Neural cell (in vitro differentiated cells): ENCODE data around the gene KRT82. TPM values are rescaled to one million over a fixed set of nuclear protein-coding genes. Genes with fewer than 3 reads are reported as not detected.

Experiments used
- H2AFZ ChIP-seq: fragments of 200-600, 300-800 bp; sonication (generic), shearing (Covaris generic); 2 replicates; pipeline ENCODE4 v1.6.0; 2014; ENCODE audit warnings: low read depth, mild to moderate bottlenecking, antibody characterized with exemption, low read length, moderate library complexity
- H3F3A ChIP-seq: fragments of 200-600 bp; shearing (Covaris generic); 2 replicates; pipeline ENCODE4 v1.6.1; 2016; ENCODE audit warnings: mild to moderate bottlenecking, moderate library complexity, mixed read lengths, antibody characterized with exemption, low read length; ENCODE audit not compliant: insufficient read depth, poor library complexity, severe bottlenecking
- H3K27ac ChIP-seq: fragments of 200-600, 300-800 bp; sonication (generic), shearing (Covaris generic); 2 replicates; pipeline ENCODE4 v1.5.1; 2014; ENCODE audit warnings: mild to moderate bottlenecking, low read length, moderate library complexity
- H3K27me3 ChIP-seq: fragments of 300-800, 200-600 bp; sonication (generic), shearing (Covaris generic); 2 replicates; pipeline ENCODE4 v1.6.0; 2014; ENCODE audit warnings: mild to moderate bottlenecking, low read depth, low read length, moderate library complexity; ENCODE audit not compliant: insufficient read depth
- H3K36me3 ChIP-seq: fragments of 300-800, 200-600 bp; sonication (generic), shearing (Covaris generic); 2 replicates; pipeline ENCODE4 v1.5.1; 2014; ENCODE audit warnings: mild to moderate bottlenecking, antibody characterized with exemption, low read length, moderate library complexity; ENCODE audit not compliant: insufficient read depth
- H3K4me2 ChIP-seq: fragments of 300-800, 200-600 bp; sonication (generic), shearing (Covaris generic); 2 replicates; pipeline ENCODE4 v1.6.0; 2014; ENCODE audit warnings: mild to moderate bottlenecking, low read length
- H3K4me3 ChIP-seq: fragments of 300-800, 200-600 bp; sonication (generic), shearing (Covaris generic); 2 replicates; pipeline ENCODE4 v1.5.1; 2014; ENCODE audit warnings: mild to moderate bottlenecking, low read length, moderate library complexity
- H3K79me2 ChIP-seq: fragments of 200-600 bp; shearing (Covaris generic); replicated peaks from 2 replicates; pipeline ENCODE4 v1.6.0; 2014; ENCODE audit warnings: mild to moderate bottlenecking, low read length, moderate library complexity; ENCODE audit not compliant: insufficient read depth
- H3K9ac ChIP-seq: fragments of 300-800, 200-600 bp; sonication (generic), shearing (Covaris generic); 2 replicates; pipeline ENCODE4 v1.6.1; 2016; ENCODE audit warnings: mild to moderate bottlenecking, low read length, mixed read lengths
- H3K9me2 ChIP-seq: fragments of 200-600 bp; shearing (Covaris generic); 2 replicates; pipeline ENCODE4 v1.6.1; 2016; ENCODE audit warnings: mild to moderate bottlenecking, low read length, mixed read lengths; ENCODE audit not compliant: insufficient read depth
- H3K9me3 ChIP-seq: fragments of 200-600, 300-800 bp; sonication (generic), shearing (Covaris generic); 2 replicates; pipeline ENCODE4 v1.6.1; 2016; ENCODE audit warnings: mild to moderate bottlenecking, mixed run types, low read length, moderate library complexity, mixed read lengths
- H4K20me1 ChIP-seq: fragments of 200-600 bp; shearing (Covaris generic); 2 replicates; pipeline ENCODE4 v1.6.1; 2016; ENCODE audit warnings: mild to moderate bottlenecking, mixed run types; ENCODE audit not compliant: insufficient read depth
- EP300 ChIP-seq: fragments of 450-650 bp; conservative IDR thresholded peaks from 2 replicates; pipeline ENCODE4 v1.6.1; 2014; ENCODE audit warnings: antibody characterized with exemption, mild to moderate bottlenecking, moderate library complexity; ENCODE audit not compliant: poor library complexity, severe bottlenecking
- EZH2 ChIP-seq: fragments of 200-600, 300-800 bp; shearing (Covaris generic), sonication (generic); IDR thresholded peaks from 2 replicates; pipeline ENCODE4 v1.6.1; 2014; ENCODE audit warnings: antibody characterized with exemption, low read length, borderline replicate concordance, mild to moderate bottlenecking; ENCODE audit not compliant: insufficient read depth, poor library complexity, severe bottlenecking
- MXI1 ChIP-seq: fragments of 450-650 bp; conservative IDR thresholded peaks from 2 replicates; pipeline ENCODE4 v1.6.1; 2014; ENCODE audit warnings: antibody characterized with exemption, mild to moderate bottlenecking; ENCODE audit not compliant: poor library complexity, severe bottlenecking
- POLR2AphosphoS5 ChIP-seq: IDR thresholded peaks from 2 replicates; pipeline ENCODE4 v1.6.1; 2012
- RAD21 ChIP-seq: fragments of 450-650 bp; conservative IDR thresholded peaks from 2 replicates; pipeline ENCODE4 v1.6.1; 2014; ENCODE audit warnings: antibody characterized with exemption, mild to moderate bottlenecking, moderate library complexity
- SMC3 ChIP-seq: fragments of 450-650 bp; conservative IDR thresholded peaks from 2 replicates; pipeline ENCODE4 v1.6.1; 2014; ENCODE audit warnings: antibody characterized with exemption, mild to moderate bottlenecking, moderate library complexity; ENCODE audit not compliant: poor library complexity
- TAF1 ChIP-seq: IDR thresholded peaks from 2 replicates; pipeline ENCODE4 v1.6.1; 2012; ENCODE audit warnings: low read depth
- polyA plus RNA-seq: library from polyadenylated mRNA; depleted of rRNA; stranded (reverse); fragments of >200 nt; gene quantifications from 2 replicates; pipeline ENCODE4 v1.2.3, GENCODE V29; 2014
- TF ChIP-seq, protein P1 (sequence below): IDR thresholded peaks from 2 replicates; pipeline ENCODE4 v1.6.1; 2012; ENCODE audit warnings: borderline replicate concordance
- TF ChIP-seq, protein P2 (sequence below): fragments of 450-650 bp; IDR thresholded peaks from 2 replicates; pipeline ENCODE4 v1.5.1; 2014; ENCODE audit warnings: antibody characterized with exemption, mild to moderate bottlenecking, moderate library complexity; ENCODE audit not compliant: poor library complexity, severe bottlenecking

The KRT82 gene
- polyA plus RNA-seq, 1 donor from 2014 or later = not detected

DNA sequence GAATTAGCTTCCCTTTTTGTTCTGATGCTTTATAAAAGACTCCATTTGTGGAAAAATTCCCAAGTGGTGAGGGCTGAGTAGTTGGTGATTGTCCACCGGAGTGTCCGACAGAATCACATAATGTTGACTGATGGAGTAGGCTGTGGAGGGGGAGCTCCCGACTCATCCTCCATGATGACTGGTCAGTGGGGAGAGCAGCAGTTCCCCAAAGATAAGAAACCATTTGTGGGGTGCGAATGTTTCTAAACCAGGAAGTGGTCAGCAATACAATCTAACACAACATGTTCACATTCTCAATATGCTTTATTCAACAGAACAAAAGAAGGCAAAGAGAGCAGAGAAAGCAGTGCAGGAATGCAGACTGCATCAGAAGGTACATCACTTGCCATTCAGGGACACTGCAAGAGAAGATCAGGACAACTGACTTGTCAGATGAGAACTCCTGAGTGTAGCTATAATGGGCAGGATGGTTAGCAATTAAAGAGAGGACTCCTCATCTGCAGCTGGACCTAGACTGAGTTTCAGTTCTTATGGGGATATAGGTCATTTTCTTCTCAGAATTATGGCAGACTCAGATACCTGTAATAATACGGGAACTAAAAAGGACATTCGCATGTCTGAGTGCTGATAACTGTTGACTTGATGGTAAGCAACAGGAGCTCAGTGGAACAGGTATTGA is 40.4 kb upstream of the KRT82 start:
- H3K4me3 ChIP-seq = no peak overlapping the region
- no peak overlapping the region for H3K9ac ChIP-seq
- H3K27ac ChIP-seq = no peak overlapping the region
- H3K79me2 ChIP-seq = no peaks in the 10 kb centered on the region
- H3K36me3 ChIP-seq = no peaks in the 10 kb centered on the region
- H3K9me2 ChIP-seq = no peaks in the 10 kb centered on the region
- H3K27me3 ChIP-seq = no peaks in the 10 kb centered on the region
- no peak overlapping the region for H2AFZ ChIP-seq
- TF ChIP-seq MXI1 (no peak), RAD21 (no peak), POLR2AphosphoS5 (no peak), EP300 (no peak)
- TF ChIP-seq, protein P1, sequence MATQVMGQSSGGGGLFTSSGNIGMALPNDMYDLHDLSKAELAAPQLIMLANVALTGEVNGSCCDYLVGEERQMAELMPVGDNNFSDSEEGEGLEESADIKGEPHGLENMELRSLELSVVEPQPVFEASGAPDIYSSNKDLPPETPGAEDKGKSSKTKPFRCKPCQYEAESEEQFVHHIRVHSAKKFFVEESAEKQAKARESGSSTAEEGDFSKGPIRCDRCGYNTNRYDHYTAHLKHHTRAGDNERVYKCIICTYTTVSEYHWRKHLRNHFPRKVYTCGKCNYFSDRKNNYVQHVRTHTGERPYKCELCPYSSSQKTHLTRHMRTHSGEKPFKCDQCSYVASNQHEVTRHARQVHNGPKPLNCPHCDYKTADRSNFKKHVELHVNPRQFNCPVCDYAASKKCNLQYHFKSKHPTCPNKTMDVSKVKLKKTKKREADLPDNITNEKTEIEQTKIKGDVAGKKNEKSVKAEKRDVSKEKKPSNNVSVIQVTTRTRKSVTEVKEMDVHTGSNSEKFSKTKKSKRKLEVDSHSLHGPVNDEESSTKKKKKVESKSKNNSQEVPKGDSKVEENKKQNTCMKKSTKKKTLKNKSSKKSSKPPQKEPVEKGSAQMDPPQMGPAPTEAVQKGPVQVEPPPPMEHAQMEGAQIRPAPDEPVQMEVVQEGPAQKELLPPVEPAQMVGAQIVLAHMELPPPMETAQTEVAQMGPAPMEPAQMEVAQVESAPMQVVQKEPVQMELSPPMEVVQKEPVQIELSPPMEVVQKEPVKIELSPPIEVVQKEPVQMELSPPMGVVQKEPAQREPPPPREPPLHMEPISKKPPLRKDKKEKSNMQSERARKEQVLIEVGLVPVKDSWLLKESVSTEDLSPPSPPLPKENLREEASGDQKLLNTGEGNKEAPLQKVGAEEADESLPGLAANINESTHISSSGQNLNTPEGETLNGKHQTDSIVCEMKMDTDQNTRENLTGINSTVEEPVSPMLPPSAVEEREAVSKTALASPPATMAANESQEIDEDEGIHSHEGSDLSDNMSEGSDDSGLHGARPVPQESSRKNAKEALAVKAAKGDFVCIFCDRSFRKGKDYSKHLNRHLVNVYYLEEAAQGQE = no peak
- TF ChIP-seq, protein P2, sequence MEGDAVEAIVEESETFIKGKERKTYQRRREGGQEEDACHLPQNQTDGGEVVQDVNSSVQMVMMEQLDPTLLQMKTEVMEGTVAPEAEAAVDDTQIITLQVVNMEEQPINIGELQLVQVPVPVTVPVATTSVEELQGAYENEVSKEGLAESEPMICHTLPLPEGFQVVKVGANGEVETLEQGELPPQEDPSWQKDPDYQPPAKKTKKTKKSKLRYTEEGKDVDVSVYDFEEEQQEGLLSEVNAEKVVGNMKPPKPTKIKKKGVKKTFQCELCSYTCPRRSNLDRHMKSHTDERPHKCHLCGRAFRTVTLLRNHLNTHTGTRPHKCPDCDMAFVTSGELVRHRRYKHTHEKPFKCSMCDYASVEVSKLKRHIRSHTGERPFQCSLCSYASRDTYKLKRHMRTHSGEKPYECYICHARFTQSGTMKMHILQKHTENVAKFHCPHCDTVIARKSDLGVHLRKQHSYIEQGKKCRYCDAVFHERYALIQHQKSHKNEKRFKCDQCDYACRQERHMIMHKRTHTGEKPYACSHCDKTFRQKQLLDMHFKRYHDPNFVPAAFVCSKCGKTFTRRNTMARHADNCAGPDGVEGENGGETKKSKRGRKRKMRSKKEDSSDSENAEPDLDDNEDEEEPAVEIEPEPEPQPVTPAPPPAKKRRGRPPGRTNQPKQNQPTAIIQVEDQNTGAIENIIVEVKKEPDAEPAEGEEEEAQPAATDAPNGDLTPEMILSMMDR = no peak
- no peaks in the 10 kb centered on the region for H3F3A ChIP-seq
- no peaks in the 10 kb centered on the region for H4K20me1 ChIP-seq
- no peak overlapping the region for H3K4me2 ChIP-seq
- no peaks in the 10 kb centered on the region for H3K9me3 ChIP-seq

DNA sequence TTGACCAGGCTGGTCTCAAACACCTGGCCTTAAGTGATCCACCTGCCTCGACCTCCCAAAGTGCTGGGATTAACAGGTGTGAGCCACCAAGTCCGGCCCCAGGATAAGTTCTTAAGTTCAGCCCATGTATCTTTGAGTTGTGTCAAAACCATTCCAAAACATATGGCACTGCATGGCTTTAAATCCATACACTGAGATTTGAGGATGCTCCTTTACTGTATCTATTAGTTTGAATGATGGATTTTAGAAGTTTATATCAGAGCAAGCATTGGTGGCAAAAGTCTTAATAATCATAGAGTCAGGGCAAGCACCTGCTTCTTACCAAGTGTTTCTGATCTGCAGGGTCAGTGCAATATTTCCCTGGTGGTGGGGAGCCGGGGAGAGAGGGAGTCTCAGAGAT is 39.7 kb upstream of the KRT82 start:
- Histone ChIP-seq H2AFZ (no peak overlapping the region), H3K79me2 (no peaks in the 10 kb centered on the region), H3F3A (no peaks in the 10 kb centered on the region), H3K4me2 (no peak overlapping the region), H3K36me3 (no peaks in the 10 kb centered on the region), H3K9me3 (no peaks in the 10 kb centered on the region), H3K9me2 (no peaks in the 10 kb centered on the region), H4K20me1 (no peaks in the 10 kb centered on the region), H3K27me3 (no peaks in the 10 kb centered on the region), H3K4me3 (no peak overlapping the region), H3K27ac (no peak overlapping the region), H3K9ac (no peak overlapping the region)
- TF ChIP-seq TAF1 (no peak), EZH2 (no peak), EP300 (no peak), SMC3 (no peak), MXI1 (no peak), RAD21 (no peak), POLR2AphosphoS5 (no peak)
- TF ChIP-seq, protein P2 = no peak
- TF ChIP-seq, protein P1 = no peak
